ENCODE measurements around the gene MYO10. TPM values are rescaled to one million over a fixed set of nuclear protein-coding genes. Genes with fewer than 3 reads are reported as not detected.

MYO10 gene
- total RNA-seq, 4 donors from 2014 or later = 3.2 to 30.7 (median 22.9) TPM

DNA sequence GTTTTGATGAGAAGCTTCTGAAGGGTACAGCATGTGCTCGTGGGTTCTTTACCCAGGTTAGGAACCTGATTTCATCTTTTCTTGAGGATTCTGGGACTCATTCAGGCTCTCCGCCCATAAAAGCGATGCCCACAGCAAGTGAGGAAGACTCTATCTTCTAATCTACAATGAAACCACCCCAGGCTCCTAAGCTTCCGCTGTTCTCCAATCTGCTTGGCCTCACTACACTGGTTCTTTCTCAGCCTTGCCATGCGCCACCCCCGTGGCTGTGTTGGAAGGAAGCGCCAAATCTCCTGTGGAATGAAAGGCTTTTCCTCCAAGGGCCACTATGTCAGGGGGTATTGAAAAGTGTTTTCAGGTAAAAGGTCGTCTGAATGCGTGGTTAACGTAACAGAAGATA lies 135.6 kb downstream of the MYO10 start:
- intact Hi-C loops (cut with DNase I; ENCODE audit: low total_unique reads) = no loop called here
- Histone ChIP-seq H3K27me3 (no peaks in the 10 kb centered on the region), H3K27ac (no peak overlapping the region), H3K4me1 (no peaks in the 10 kb centered on the region), H3K9me3 (no peaks in the 10 kb centered on the region), H3K4me3 (no peak overlapping the region), H3K36me3 (no peaks in the 10 kb centered on the region)
- no peak for DNase-seq
- no peak for TF ChIP-seq POLR2A (IDR thresholded peaks at IDR 0.05)
- TF ChIP-seq, protein P1, sequence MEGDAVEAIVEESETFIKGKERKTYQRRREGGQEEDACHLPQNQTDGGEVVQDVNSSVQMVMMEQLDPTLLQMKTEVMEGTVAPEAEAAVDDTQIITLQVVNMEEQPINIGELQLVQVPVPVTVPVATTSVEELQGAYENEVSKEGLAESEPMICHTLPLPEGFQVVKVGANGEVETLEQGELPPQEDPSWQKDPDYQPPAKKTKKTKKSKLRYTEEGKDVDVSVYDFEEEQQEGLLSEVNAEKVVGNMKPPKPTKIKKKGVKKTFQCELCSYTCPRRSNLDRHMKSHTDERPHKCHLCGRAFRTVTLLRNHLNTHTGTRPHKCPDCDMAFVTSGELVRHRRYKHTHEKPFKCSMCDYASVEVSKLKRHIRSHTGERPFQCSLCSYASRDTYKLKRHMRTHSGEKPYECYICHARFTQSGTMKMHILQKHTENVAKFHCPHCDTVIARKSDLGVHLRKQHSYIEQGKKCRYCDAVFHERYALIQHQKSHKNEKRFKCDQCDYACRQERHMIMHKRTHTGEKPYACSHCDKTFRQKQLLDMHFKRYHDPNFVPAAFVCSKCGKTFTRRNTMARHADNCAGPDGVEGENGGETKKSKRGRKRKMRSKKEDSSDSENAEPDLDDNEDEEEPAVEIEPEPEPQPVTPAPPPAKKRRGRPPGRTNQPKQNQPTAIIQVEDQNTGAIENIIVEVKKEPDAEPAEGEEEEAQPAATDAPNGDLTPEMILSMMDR (IDR thresholded peaks at IDR 0.05) = no peak

DNA sequence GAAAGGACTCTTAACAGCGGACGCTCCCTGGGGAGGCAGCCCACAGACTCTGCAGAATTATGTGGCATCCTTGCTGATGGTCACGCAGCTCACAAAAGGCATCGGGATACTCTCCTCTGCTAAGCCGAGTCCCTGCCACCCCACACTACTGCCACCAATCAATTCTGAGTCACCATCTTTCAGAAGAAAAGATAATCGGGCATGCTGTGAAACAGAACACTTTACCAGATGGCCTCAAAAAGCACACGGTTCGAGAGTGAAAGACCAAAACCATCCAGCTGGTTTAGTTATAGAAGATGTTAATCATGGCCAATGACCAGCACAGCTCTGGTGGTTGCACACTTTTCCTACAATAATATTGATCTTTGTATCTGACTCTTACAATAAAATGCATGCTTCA lies 136.3 kb downstream of the MYO10 start:
- Histone ChIP-seq H3K4me1 (no peaks in the 10 kb centered on the region), H3K27me3 (no peaks in the 10 kb centered on the region), H3K36me3 (no peaks in the 10 kb centered on the region), H3K4me3 (no peak overlapping the region), H3K9me3 (no peaks in the 10 kb centered on the region), H3K27ac (no peak overlapping the region)
- intact Hi-C loops (cut with DNase I; ENCODE audit: low total_unique reads) = no loop called here
- no peak for DNase-seq
- TF ChIP-seq POLR2A (IDR thresholded peaks at IDR 0.05) = no peak
- TF ChIP-seq, protein P1 (IDR thresholded peaks at IDR 0.05) = no peak

DNA sequence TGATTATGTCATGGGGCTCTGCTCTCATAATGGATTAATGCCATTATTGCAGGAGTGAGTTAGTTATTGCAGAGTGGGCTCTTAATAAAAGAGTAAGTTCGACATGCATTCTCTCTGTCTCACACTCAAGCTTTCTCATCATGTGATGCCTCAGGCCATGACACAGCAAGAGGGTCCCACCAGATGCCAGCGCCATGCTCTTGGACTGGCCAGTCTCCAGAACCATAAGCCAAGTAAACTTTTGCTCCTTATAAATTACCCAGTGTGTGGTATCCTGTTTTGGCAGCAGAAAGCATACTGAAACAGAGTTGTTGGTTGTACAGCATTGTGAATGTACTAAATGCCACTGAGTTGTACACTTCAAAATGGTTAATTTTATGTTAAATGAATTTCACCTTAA lies 138.1 kb downstream of the MYO10 start:
- Histone ChIP-seq H3K4me3 (no peak overlapping the region), H3K36me3 (no peaks in the 10 kb centered on the region), H3K9me3 (no peaks in the 10 kb centered on the region), H3K4me1 (no peaks in the 10 kb centered on the region), H3K27ac (no peak overlapping the region), H3K27me3 (no peaks in the 10 kb centered on the region)
- intact Hi-C loops (cut with DNase I; ENCODE audit: low total_unique reads) = no loop called here
- TF ChIP-seq POLR2A (IDR thresholded peaks at IDR 0.05) = no peak
- DNase-seq = no peak

DNA sequence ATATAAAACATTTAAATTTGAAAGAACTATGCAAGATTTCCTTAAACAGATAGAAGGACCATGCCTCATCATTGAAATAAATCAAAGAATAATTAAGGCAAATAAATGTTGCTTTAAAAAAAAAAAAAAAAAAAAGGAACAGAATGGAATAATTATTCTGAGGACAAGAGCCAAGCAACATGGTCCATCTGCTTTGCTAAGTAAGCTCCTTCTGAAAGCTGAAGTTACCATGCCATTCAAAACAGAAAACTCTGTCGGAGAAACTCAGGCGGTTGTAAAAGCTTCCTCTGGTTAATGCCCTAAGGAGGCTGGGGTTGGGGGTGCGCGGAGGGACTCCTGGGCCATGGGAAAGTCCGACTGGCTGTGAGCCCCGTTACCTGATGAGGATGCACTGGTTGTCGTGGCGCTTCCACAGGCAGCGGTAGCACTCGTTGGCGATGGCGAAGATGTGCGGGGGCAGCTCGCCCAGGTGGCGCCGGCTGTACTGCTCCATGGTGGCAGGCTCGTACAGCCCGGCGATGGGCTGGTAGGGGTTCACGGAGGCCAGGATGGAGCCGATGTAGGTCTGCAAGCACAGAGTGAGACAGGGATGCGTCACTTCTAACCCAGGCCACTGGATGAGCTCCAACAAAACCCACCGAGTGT lies 141.7 kb downstream of the MYO10 start:
- intact Hi-C loops (cut with DNase I; ENCODE audit: low total_unique reads) = loop anchor here (5.0 kb wide), 1 partner anchor 393 kb away; no protein-coding TSS in a partner anchor
- no peak overlapping the region for H3K27ac ChIP-seq
- H3K27me3 ChIP-seq = no peaks in the 10 kb centered on the region
- no peaks in the 10 kb centered on the region for H3K36me3 ChIP-seq
- no peak for TF ChIP-seq POLR2A (IDR thresholded peaks at IDR 0.05)
- TF ChIP-seq, protein P1 (IDR thresholded peaks at IDR 0.05) = no peak
- no peaks in the 10 kb centered on the region for H3K9me3 ChIP-seq
- H3K4me1 ChIP-seq = no peaks in the 10 kb centered on the region
- DNase-seq = no peak
- no peak overlapping the region for H3K4me3 ChIP-seq

DNA sequence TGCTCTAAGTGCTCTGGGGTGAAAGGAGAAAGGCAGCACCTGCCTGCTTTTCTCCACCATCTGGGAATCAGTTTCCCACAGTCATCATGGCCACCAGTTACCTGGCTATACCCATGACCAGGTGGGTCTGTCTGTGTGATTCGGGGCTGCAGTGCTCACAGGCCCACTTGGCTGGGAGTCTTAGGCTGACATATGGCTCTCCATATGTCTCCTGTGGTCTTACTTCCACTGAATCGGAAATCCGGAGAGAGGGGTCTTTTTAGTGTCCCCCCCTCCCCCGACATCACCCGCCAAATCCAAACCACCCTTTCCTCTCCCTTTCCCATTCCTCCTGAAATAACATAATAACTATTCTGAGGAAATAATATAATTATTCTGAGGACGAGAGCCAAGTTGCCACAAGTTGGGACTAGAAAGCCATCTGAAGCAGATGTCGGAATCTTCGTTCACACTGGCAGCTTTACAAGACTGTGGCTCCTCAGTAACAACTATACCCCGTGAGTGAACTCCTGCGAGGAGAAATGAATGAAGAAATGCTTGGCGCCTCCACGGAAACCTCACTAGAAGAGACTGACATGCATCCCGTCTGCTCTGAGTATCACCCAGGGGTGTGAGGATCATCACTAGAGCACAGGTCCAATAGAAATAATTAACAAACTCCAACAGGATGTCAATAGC lies 143.4 kb downstream of the MYO10 start:
- no peaks in the 10 kb centered on the region for H3K4me1 ChIP-seq
- no peaks in the 10 kb centered on the region for H3K9me3 ChIP-seq
- TF ChIP-seq POLR2A (IDR thresholded peaks at IDR 0.05) = no peak
- TF ChIP-seq, protein P1 (IDR thresholded peaks at IDR 0.05) = no peak
- no peak overlapping the region for H3K4me3 ChIP-seq
- no peaks in the 10 kb centered on the region for H3K36me3 ChIP-seq
- no peak for DNase-seq
- H3K27ac ChIP-seq = no peak overlapping the region
- intact Hi-C loops (cut with DNase I; ENCODE audit: low total_unique reads) = loop anchor here (5.0 kb wide), 1 partner anchor 395 kb away; no protein-coding TSS in a partner anchor
- H3K27me3 ChIP-seq = no peaks in the 10 kb centered on the region
